Mesenchymal stem cell (in vitro differentiated cells and primary cell): ENCODE results near the gene TTYH1.

ENCODE experiments used
- DNase-seq: peaks from one replicate; pipeline ENCODE4 v3.0.0-alpha.2; 2013
- H2AFZ ChIP-seq: one replicate; pipeline ENCODE4 v1.6.1; 2013; ENCODE audit warnings: low read depth, mild to moderate bottlenecking, control low read depth, inconsistent platforms, low read length, moderate library complexity
- H2AK5ac ChIP-seq: 2 replicates; pipeline ENCODE4 v1.6.1; 2013; ENCODE audit warnings: low read length, moderate library complexity, mild to moderate bottlenecking, inconsistent platforms; ENCODE audit not compliant: severe bottlenecking
- H2BK120ac ChIP-seq: one replicate; pipeline ENCODE4 v1.6.1; 2013; ENCODE audit warnings: low read depth, mild to moderate bottlenecking, inconsistent platforms, low read length, moderate library complexity
- H2BK12ac ChIP-seq, 2 experiments: one replicate each; pipeline ENCODE4 v1.6.1; 2013; ENCODE audit warnings: inconsistent platforms in 2 of 2, low read length in 2 of 2, mild to moderate bottlenecking in 2 of 2, moderate library complexity in 2 of 2, control low read depth in 1 of 2
- H2BK15ac ChIP-seq: one replicate; pipeline ENCODE4 v1.6.1; 2013; ENCODE audit warnings: mild to moderate bottlenecking, low read depth, inconsistent platforms; ENCODE audit not compliant: poor library complexity, severe bottlenecking
- H2BK5ac ChIP-seq: 2 replicates; pipeline ENCODE4 v1.6.1; 2013; ENCODE audit warnings: low read depth, mild to moderate bottlenecking, low read length, control low read depth, inconsistent platforms; ENCODE audit not compliant: poor library complexity, severe bottlenecking
- H3K14ac ChIP-seq, 2 experiments: one replicate each; pipeline ENCODE4 v1.6.1; 2013; ENCODE audit warnings: inconsistent platforms in 2 of 2, low read length in 2 of 2, control low read depth in 1 of 2, mild to moderate bottlenecking in 1 of 2, moderate library complexity in 1 of 2
- H3K18ac ChIP-seq, 2 experiments: one replicate each; pipeline ENCODE4 v1.6.1; 2013; ENCODE audit warnings: inconsistent platforms in 2 of 2, low read length in 2 of 2, control low read depth in 1 of 2, low read depth in 1 of 2, mild to moderate bottlenecking in 1 of 2
- H3K23ac ChIP-seq, 2 experiments: one replicate each; pipeline ENCODE4 v1.6.1; 2013; ENCODE audit warnings: inconsistent platforms in 2 of 2, low read length in 2 of 2, mild to moderate bottlenecking in 2 of 2, moderate library complexity in 2 of 2, control low read depth in 1 of 2
- H3K27ac ChIP-seq: 2 replicates; pipeline ENCODE4 v1.5.1; 2013; ENCODE audit warnings: mild to moderate bottlenecking, moderate library complexity, low read length, control low read depth, inconsistent platforms; ENCODE audit not compliant: poor library complexity, severe bottlenecking
- H3K27me3 ChIP-seq, 2 experiments: 2 replicates each; pipeline versions ENCODE4 v1.6.1 to v1.7.0; 2013; ENCODE audit warnings: low read length in 2 of 2, mild to moderate bottlenecking in 2 of 2, moderate library complexity in 2 of 2, control low read depth in 1 of 2, inconsistent platforms in 1 of 2; ENCODE audit not compliant: control insufficient read depth in 1 of 2, insufficient read depth in 1 of 2
- H3K36me3 ChIP-seq, 2 experiments: 2 replicates each; pipeline versions ENCODE4 v1.6.1 to v1.7.0; 2013; ENCODE audit warnings: low read length in 2 of 2, control low read depth in 1 of 2, inconsistent platforms in 1 of 2, low read depth in 1 of 2, mild to moderate bottlenecking in 1 of 2; ENCODE audit not compliant: insufficient read depth in 2 of 2, control insufficient read depth in 1 of 2
- H3K4ac ChIP-seq, 2 experiments: one replicate each; pipeline ENCODE4 v1.6.1; 2013; ENCODE audit warnings: inconsistent platforms in 2 of 2, low read length in 2 of 2, mild to moderate bottlenecking in 2 of 2, moderate library complexity in 2 of 2, control low read depth in 1 of 2, low read depth in 1 of 2
- H3K4me1 ChIP-seq: 2 replicates; pipeline ENCODE4 v1.6.1; 2013; ENCODE audit warnings: low read depth, low read length, control low read depth; ENCODE audit not compliant: control insufficient read depth, insufficient read depth
- H3K4me2 ChIP-seq: 2 replicates; pipeline ENCODE4 v1.6.1; 2013; ENCODE audit warnings: low read length, mild to moderate bottlenecking, inconsistent platforms; ENCODE audit not compliant: poor library complexity, severe bottlenecking
- H3K4me3 ChIP-seq, 2 experiments: 2 replicates each; pipeline versions ENCODE4 v1.5.1 to v1.7.0; 2013; ENCODE audit warnings: low read length in 2 of 2, mild to moderate bottlenecking in 2 of 2, control low read depth in 1 of 2, low read depth in 1 of 2; ENCODE audit not compliant: insufficient read depth in 1 of 2
- H3K79me1 ChIP-seq: replicated peaks from 2 replicates; pipeline ENCODE4 v1.6.1; 2013; ENCODE audit warnings: mild to moderate bottlenecking, control low read depth, low read length, inconsistent platforms; ENCODE audit not compliant: poor library complexity, severe bottlenecking
- H3K9ac ChIP-seq: 2 replicates; pipeline ENCODE4 v1.7.0; 2013; ENCODE audit warnings: mild to moderate bottlenecking, low read length, moderate library complexity
- H3K9me3 ChIP-seq: 2 replicates; pipeline ENCODE4 v1.7.0; 2013; ENCODE audit warnings: mild to moderate bottlenecking, low read length; ENCODE audit not compliant: control insufficient read depth
- H4K8ac ChIP-seq: one replicate; pipeline ENCODE4 v1.6.1; 2013; ENCODE audit warnings: inconsistent platforms, mild to moderate bottlenecking, low read length, moderate library complexity
- H4K91ac ChIP-seq: one replicate; pipeline ENCODE4 v1.6.1; 2013; ENCODE audit warnings: mild to moderate bottlenecking, low read length, inconsistent platforms
- WGBS: methylation state at CpG from one replicate; pipeline ENCODE4 v1.1.7; 2013; ENCODE audit warnings: mixed read lengths; 5-methylcytosine and 5-hydroxymethylcytosine counted together

The TTYH1 gene

DNA sequence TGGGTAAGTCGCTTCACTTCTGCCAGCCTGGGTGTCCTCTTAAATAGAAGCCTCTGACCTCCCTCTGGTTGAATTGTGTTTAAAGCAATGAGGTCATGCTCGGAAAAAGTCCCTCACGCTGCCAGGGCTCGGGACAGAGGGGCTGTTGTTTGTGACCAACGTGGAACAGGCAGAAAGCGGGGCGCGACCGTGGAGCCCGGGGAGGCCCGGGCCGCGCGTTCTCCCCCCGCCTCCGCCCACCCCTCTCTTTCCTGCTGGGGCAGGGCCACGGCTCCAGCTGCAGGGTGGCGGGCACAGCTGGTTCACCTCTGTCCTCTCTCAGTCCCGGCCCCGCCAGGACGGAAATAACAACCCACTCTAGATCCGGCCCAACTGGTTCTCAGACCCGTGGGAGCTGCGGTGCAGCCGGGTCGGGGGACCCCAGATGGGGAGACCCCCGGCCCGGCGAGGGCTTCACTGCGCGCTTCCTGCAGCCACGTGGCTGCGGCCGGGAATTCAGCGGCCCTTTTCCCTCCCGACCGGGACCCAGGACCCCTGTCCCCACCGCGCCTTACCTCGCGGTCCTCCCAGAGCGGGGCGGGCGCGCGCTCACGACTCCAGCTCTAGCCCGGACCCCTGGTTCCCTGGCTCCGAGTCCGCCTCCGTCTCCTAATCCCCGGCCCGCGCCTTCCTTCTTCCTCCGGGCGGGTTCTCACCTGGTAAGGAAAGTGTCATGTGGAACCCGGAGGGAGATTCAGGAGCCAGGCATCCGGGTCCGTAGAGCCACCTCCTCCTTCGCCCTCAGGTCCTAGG lies 55.9 kb downstream of the TTYH1 start:
- Histone ChIP-seq H4K8ac (peak overlapping the region; percentile 64), H3K27me3 (peaks cover 12 to 22% of the 10 kb centered on the region in 2 experiments), H3K23ac (peak overlapping the region in 1 of 2 experiments; percentile 40), H3K9ac (peak overlapping the region; percentile 74), H3K27ac (no peak overlapping the region), H2BK120ac (peak overlapping the region; percentile 79), H4K91ac (peak overlapping the region; percentile 27), H3K18ac (peak overlapping the region; percentile 64 to 89), H3K36me3 (no peaks in the 10 kb centered on the region), H2AK5ac (no peak overlapping the region), H3K4me3 (peak overlapping the region; percentile 33 to 64), H3K4ac (peak overlapping the region; percentile 75 to 88), H3K4me1 (peaks cover 18% of the 10 kb centered on the region), H2BK15ac (peak overlapping the region; percentile 52), H2BK12ac (peak overlapping the region in 1 of 2 experiments; percentile 73), H3K9me3 (no peaks in the 10 kb centered on the region), H2BK5ac (no peak overlapping the region), H3K14ac (peak overlapping the region in 1 of 2 experiments; percentile 75), H2AFZ (peak overlapping the region; percentile 61), H3K79me1 (no peaks in the 10 kb centered on the region), H3K4me2 (peak overlapping the region; percentile 78)
- WGBS = 7% methylated on average over 46 of the region's 60 CpGs
- DNase-seq = peak; percentile 75

DNA sequence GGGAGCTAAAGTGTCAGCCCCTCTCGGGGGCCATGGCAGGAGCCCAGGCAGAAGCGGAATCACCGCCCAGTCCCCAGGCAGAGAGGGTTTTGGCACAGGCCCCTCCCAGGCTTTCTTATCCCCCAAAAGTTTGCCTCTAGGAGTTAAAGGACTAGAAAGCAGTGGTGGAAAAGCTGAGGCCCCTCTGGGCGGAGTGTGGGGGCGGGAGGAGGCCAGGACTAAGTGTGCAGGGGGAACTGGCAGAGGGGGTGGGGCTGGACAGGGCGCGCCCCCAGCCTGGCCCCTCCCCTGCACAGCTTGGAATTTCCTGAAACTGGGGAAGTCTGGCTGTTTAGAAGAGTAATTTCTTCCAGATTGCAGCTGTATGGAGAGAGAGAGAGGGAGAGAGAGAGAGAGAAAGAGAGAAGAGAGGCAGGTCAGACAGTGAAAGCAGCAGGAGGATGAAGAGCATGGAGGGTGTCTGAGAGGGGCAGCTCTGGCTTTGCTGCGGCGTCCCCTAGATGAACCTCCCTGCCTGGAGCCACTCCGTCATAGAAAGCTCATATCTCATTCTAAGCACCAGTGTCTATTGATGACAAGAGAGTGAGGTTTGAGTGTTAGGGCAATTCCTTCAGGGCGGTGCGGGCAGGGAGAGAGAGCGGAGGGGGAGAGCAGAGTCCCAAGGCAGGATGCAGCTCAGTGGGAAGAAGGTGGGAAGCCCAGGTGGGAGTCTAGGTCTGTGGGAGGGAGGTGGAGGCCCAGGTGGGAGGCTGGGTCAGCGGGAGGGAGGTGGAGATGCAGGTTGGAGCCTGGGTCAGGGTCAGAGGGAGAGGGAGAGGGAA lies 58.0 kb downstream of the TTYH1 start, which contains the start of gene CDC42EP5:
TSS of gene CDC42EP5 (minus strand) at position 226 of the 821 bp plus-strand sequence. CDS start 7,749 bp downstream, outside the sequence.
- peak within 1 kb of the TSS; percentile 79 for H4K91ac ChIP-seq
- peak within 1 kb of the TSS; percentile 91 for H4K8ac ChIP-seq
- H2BK5ac ChIP-seq = no peak within 1 kb of the TSS
- no peaks in the 10 kb centered on the region for H3K9me3 ChIP-seq
- H2BK15ac ChIP-seq = peak within 1 kb of the TSS; percentile 83
- H2AK5ac ChIP-seq = no peak within 1 kb of the TSS
- H3K18ac ChIP-seq = peak within 1 kb of the TSS; percentile 84 to 86
- peak within 1 kb of the TSS; percentile 29 to 50 for H2BK12ac ChIP-seq
- peak within 1 kb of the TSS; percentile 60 to 73 for H3K4me3 ChIP-seq
- H3K79me1 ChIP-seq = no peaks in the 10 kb centered on the region
- peaks cover 12 to 22% of the 10 kb centered on the region in 2 experiments for H3K27me3 ChIP-seq
- H2BK120ac ChIP-seq = peak within 1 kb of the TSS; percentile 91
- H3K23ac ChIP-seq = peak within 1 kb of the TSS in 1 of 2 experiments; percentile 64
- H2AFZ ChIP-seq = peak within 1 kb of the TSS; percentile 20
- H3K36me3 ChIP-seq = no peaks in the 10 kb centered on the region
- peak within 1 kb of the TSS; percentile 76 for H3K4me2 ChIP-seq
- peaks cover 18% of the 10 kb centered on the region for H3K4me1 ChIP-seq
- WGBS = 12% methylated on average over 13 of the region's 14 CpGs
- H3K14ac ChIP-seq = peak within 1 kb of the TSS in 1 of 2 experiments; percentile 82
- H3K4ac ChIP-seq = peak within 1 kb of the TSS; percentile 61 to 92
- peak within 1 kb of the TSS; percentile 9 for H3K27ac ChIP-seq
- peak within 1 kb of the TSS; percentile 73 for H3K9ac ChIP-seq
- DNase-seq = peak; percentile 92

GRCh38 chr19:54473892-54474372 lies 58.7 kb downstream of the TTYH1 start:
- H3K4me3 ChIP-seq = no peak overlapping the region
- H3K9ac ChIP-seq = peak overlapping the region; percentile 73
- H2AK5ac ChIP-seq = no peak overlapping the region
- no peaks in the 10 kb centered on the region for H3K9me3 ChIP-seq
- peak overlapping the region; percentile 29 to 50 for H2BK12ac ChIP-seq
- no peak overlapping the region for H2BK5ac ChIP-seq
- peak overlapping the region in 1 of 2 experiments; percentile 82 for H3K14ac ChIP-seq
- no peak overlapping the region for H3K27ac ChIP-seq
- 96% methylated on average over 5 of the region's 6 CpGs for whole genome bisulfite sequencing
- H3K23ac ChIP-seq = peak overlapping the region in 1 of 2 experiments; percentile 64
- H2BK120ac ChIP-seq = peak overlapping the region; percentile 74
- no peaks in the 10 kb centered on the region for H3K79me1 ChIP-seq
- peaks cover 18% of the 10 kb centered on the region for H3K4me1 ChIP-seq
- H3K4ac ChIP-seq = peak overlapping the region; percentile 61 to 62
- H2AFZ ChIP-seq = peak overlapping the region; percentile 20
- H4K8ac ChIP-seq = peak overlapping the region; percentile 86
- peak overlapping the region; percentile 79 for H4K91ac ChIP-seq
- H3K18ac ChIP-seq = peak overlapping the region; percentile 84
- no peak for DNase-seq
- H2BK15ac ChIP-seq = peak overlapping the region; percentile 83
- peak overlapping the region; percentile 76 for H3K4me2 ChIP-seq
- no peaks in the 10 kb centered on the region for H3K36me3 ChIP-seq
- peaks cover 12 to 26% of the 10 kb centered on the region in 2 experiments for H3K27me3 ChIP-seq
